Naive B cell (primary cell): ENCODE data around the gene CNN2. TPM values are rescaled to one million over a fixed set of nuclear protein-coding genes. Genes with fewer than 3 reads are reported as not detected.

Source experiments
- ATAC-seq, 2 donors: fragments of 150-1000 bp; cut with Tn5 transposase; 2 replicates each; pipeline ENCODE4 v1.10.0; 2021; ENCODE audit warnings: low read depth in 2 of 2, mild to moderate bottlenecking in 2 of 2, moderate library complexity in 2 of 2
- DNase-seq: peaks from one replicate; pipeline ENCODE4 v3.0.0; 2022
- H3K27ac Mint-ChIP-seq, 6 donors: one replicate each; pipeline ENCODE4 v1.8.0; 2020 to 2022; ENCODE audit warnings: mild to moderate bottlenecking in 6 of 6, mixed read lengths in 6 of 6, moderate library complexity in 5 of 6, inconsistent platforms in 2 of 6
- H3K27me3 Mint-ChIP-seq, 3 donors: one replicate each; pipeline ENCODE4 v1.8.0; 2021 to 2022; ENCODE audit warnings: mixed read lengths in 3 of 3, mild to moderate bottlenecking in 1 of 3
- H3K36me3 Mint-ChIP-seq, 2 donors: one replicate each; pipeline ENCODE4 v1.8.0; 2020 to 2022; ENCODE audit warnings: mixed read lengths in 2 of 2, inconsistent platforms in 1 of 2, mild to moderate bottlenecking in 1 of 2
- H3K4me1 Mint-ChIP-seq, 3 donors: one replicate each; pipeline ENCODE4 v1.8.0; 2020 to 2022; ENCODE audit warnings: mixed read lengths in 3 of 3, inconsistent platforms in 1 of 3, mild to moderate bottlenecking in 1 of 3, moderate library complexity in 1 of 3
- H3K4me3 Mint-ChIP-seq, 8 donors: one replicate each; pipeline ENCODE4 v1.8.0; 2020 to 2022; ENCODE audit warnings: mild to moderate bottlenecking in 8 of 8, mixed read lengths in 8 of 8, moderate library complexity in 8 of 8, inconsistent platforms in 2 of 8
- H3K9me3 Mint-ChIP-seq, 7 donors: one replicate each; pipeline ENCODE4 v1.8.0; 2020 to 2022; ENCODE audit warnings: mixed read lengths in 7 of 7, mild to moderate bottlenecking in 5 of 7, inconsistent platforms in 2 of 7, moderate library complexity in 1 of 7
- polyA plus RNA-seq, 6 donors: library from polyadenylated mRNA; unstranded; fragments of 300-500 nt; fragmentation: Illumina TruSeq; gene quantifications; one replicate each; pipeline ENCODE4 v1.2.3, GENCODE V29; 2021; ENCODE audit warnings: low read depth in 6 of 6

The CNN2 gene
- polyA plus RNA-seq, 6 donors from 2014 or later: 408 to 648 (median 492) TPM

DNA sequence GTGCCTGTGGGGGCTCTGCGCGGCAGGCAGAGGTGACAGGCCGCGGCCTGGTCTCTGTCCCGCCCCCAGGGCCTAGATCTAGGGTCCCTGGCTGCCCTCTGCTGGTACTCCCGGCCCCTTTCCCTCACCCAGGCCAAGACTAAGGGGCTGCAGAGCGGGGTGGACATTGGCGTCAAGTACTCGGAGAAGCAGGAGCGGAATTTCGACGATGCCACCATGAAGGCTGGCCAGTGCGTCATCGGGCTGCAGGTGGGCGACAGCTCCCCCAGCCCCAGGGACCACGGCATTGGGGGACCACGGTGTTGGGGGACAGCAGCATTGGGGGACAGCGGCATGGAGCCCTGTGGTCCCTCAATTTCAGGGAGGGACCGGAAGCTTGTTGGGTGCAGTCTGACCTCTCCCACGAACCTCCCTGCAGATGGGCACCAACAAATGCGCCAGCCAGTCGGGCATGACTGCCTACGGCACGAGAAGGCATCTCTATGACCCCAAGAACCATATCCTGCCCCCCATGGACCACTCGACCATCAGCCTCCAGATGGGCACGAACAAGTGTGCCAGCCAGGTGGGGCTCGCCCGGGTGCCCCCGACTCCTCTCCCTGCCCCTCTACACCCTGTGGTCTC lies 9.7 kb downstream of the CNN2 start:
- H3K27me3 Mint-ChIP-seq: no peaks in the 10 kb centered on the region
- peaks cover 0 to 2% (median 0%) of the 10 kb centered on the region in 7 donors for H3K9me3 Mint-ChIP-seq
- DNase-seq (no peak), ATAC-seq (no peak)
- H3K36me3 Mint-ChIP-seq: peaks cover 0 to 18% of the 10 kb centered on the region in 2 donors
- H3K4me1 Mint-ChIP-seq: peaks cover 46 to 66% (median 63%) of the 10 kb centered on the region in 3 donors
- peak overlapping the region in 7 of 8 donors; percentile 22 to 93 (median 57) for H3K4me3 Mint-ChIP-seq
- H3K27ac Mint-ChIP-seq: peak overlapping the region in 4 of 6 donors; percentile 60 to 97 (median 79)

DNA sequence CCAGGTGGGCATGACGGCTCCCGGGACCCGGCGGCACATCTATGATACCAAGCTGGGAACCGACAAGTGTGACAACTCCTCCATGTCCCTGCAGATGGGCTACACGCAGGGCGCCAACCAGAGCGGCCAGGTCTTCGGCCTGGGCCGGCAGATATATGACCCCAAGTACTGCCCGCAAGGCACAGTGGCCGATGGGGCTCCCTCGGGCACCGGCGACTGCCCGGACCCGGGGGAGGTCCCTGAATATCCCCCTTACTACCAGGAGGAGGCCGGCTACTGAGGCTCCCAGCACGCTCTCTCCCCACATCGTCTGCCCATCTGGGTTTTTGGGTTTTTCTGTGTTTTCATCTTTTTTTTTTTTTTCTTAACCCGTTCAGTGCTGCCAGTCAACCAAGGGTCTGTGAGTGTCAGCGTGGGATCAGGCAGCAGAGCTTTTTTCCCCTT lies 11.2 kb downstream of the CNN2 start:
- no peak for DNase-seq
- peak overlapping the region; percentile 96 to 99 (median 97) for H3K27ac Mint-ChIP-seq
- peaks cover 0 to 18% of the 10 kb centered on the region in 2 donors for H3K36me3 Mint-ChIP-seq
- peak overlapping the region; percentile 91 to 99 (median 97) for H3K4me3 Mint-ChIP-seq
- peaks cover 43 to 68% (median 67%) of the 10 kb centered on the region in 3 donors for H3K4me1 Mint-ChIP-seq
- peak in 1 of 2 donors; percentile 1 for ATAC-seq
- H3K9me3 Mint-ChIP-seq: peaks cover 0 to 2% (median 0%) of the 10 kb centered on the region in 7 donors
- H3K27me3 Mint-ChIP-seq: no peaks in the 10 kb centered on the region

DNA sequence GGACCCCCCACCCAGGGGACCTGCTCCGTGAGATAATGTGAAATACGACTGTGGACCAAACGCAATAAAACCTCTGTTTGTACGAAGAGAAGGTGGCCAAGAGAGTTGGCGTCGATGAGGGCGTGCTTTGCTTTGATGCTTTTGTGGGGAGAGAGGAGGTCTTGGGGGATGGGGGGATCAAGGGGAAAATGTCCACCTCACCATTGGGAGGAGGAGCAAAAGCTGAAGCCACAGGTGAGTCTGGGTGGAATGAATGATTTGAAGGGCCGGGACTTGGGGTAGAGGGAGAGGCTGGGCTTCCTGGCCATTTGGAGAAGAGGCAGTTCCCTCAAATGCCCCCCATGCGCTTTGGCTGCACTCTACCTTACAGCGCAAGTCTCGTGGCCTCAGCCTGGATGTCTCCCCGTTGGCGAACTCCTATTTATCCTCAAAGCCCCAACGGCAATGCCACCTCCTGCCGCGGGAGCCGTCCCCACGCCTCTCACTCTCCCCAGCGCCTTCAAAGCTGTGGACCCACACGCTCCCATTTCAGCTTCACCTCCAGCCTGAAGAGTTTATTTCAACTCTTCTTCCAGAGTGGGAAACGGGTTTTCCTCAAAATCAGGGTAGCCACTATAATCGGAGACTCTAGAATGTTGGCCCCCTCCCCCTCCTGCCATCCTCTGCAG lies 12.7 kb downstream of the CNN2 start:
- DNase-seq (no peak), ATAC-seq (no peak)
- Mint-ChIP-seq H3K27ac (peak overlapping the region; percentile 96 to 99 (median 97)), H3K27me3 (no peaks in the 10 kb centered on the region), H3K4me3 (peak overlapping the region; percentile 93 to 100 (median 98)), H3K36me3 (peaks cover 0 to 18% of the 10 kb centered on the region in 2 donors), H3K9me3 (peaks cover 0 to 2% (median 0%) of the 10 kb centered on the region in 7 donors), H3K4me1 (peaks cover 39 to 74% (median 66%) of the 10 kb centered on the region in 3 donors)

DNA sequence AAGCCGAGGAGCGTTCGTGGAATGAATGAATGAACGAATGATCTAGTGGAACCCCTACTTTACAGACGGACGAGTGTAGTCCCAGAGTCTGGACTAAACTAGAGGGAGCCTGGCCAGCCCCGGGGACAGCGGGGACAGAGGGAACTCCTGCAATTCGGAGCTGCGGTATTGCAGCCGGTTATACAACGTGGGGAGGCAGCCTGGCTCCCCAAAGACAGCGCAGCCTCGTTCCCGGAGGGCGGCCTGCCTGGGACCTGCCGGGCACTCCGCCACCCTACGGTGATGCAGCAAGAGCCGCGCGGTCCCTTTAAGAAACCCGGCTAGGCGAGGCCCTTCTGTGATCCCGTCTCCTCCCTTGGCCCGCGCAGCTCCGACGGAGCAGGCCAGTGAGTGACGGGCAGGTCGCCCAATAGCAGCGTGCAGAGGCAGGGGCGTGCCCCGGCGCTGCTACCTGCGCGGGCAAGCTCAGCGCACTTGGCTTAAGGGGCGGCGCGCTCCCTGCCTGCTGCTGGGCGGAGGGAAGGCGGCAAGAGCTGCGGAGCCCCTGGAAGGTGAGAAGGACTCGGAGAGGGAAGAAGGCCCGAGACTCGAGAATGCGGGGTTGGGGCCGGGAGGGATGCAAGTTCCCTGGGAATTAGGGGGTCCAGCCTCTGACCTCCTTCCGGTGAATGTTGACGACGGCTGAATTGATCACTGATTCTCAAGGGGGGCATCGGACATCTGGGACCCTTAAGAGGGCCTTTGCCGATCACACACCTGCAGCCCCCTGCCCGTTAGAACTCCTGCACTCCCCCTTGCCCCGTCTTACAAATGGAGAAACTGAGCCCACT lies 13.5 kb downstream of the CNN2 start, which contains the start of gene ABCA7:
Gene ABCA7 (plus strand): TSS at position 462 of the 830 bp plus-strand sequence. CDS start 1,255 bp downstream, outside the sequence.
- peaks cover 39 to 74% (median 66%) of the 10 kb centered on the region in 3 donors for H3K4me1 Mint-ChIP-seq
- H3K36me3 Mint-ChIP-seq: peaks cover 0 to 18% of the 10 kb centered on the region in 2 donors
- peak; percentile 81 to 82 for ATAC-seq
- H3K4me3 Mint-ChIP-seq: peak within 1 kb of the TSS; percentile 93 to 100 (median 98)
- no peaks in the 10 kb centered on the region for H3K27me3 Mint-ChIP-seq
- DNase-seq: peak; percentile 99
- peak within 1 kb of the TSS; percentile 96 to 99 (median 97) for H3K27ac Mint-ChIP-seq
- peaks cover 0 to 2% (median 0%) of the 10 kb centered on the region in 7 donors for H3K9me3 Mint-ChIP-seq

DNA sequence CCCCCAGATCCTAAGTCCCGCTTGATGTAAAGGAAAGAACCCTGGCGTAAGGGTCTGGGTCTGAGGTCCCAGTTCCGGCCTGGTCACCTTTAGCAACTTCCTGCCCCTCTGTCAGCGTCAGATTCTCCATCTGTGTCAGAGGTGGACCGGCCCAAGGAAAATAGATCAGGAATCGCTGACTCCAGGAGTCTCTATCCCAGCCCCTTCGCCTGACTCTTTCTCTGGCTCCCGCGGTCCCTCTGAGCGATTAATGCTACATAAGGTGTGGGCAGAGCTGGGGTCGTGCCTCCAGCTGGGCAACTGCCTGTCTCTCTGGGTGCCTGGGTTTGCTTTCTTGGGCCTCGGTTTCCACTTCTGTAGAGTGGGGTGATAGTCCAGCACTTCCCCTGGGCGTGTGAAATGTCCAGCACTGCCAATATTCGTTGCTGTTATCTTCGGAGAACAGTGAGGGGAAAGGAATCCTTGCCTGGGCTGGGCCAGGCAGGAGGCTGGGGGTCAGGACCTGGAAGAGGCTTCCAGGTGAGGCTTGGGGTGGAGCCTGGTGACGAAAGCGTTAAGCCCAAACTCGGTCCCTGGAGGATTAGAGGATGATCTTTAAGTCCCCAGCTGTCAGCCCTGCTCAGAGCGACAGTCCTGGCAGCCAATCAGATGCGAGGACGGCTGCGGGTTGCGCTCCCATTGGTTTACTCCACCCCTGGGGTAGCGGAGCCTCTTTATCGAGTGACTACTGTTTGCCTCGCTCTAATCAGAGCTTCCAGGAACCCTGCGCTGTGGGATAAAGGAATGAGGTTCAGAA lies 14.3 kb downstream of the CNN2 start:
- peak; percentile 84 for DNase-seq
- peaks cover 38 to 67% (median 59%) of the 10 kb centered on the region in 3 donors for H3K4me1 Mint-ChIP-seq
- H3K27me3 Mint-ChIP-seq: no peaks in the 10 kb centered on the region
- H3K27ac Mint-ChIP-seq: peak overlapping the region; percentile 44 to 99 (median 96)
- H3K9me3 Mint-ChIP-seq: peaks cover 0 to 2% (median 0%) of the 10 kb centered on the region in 7 donors
- H3K4me3 Mint-ChIP-seq: peak overlapping the region; percentile 93 to 100 (median 98)
- H3K36me3 Mint-ChIP-seq: peaks cover 0 to 18% of the 10 kb centered on the region in 2 donors
- peak; percentile 47 to 48 for ATAC-seq

DNA sequence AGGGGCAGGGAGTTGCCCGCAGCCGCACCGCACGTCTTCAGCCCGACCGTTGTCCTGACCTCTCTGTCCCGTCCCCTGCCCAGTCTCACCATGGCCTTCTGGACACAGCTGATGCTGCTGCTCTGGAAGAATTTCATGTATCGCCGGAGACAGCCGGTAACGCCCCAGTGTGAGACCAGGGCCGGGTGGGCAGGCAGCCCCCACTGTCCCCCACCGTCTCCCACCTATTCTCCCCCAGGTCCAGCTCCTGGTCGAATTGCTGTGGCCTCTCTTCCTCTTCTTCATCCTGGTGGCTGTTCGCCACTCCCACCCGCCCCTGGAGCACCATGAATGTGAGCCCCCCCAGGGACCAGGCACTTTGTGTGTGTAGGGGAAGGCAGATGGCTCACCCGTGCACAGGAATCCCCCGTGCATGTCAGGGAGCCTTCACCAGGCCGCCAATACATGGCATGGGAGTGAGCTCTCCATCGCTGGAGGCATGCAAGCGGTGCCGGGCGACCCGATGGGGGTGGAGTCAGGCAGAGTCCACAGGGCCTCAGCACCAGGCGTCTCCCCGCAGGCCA lies 14.9 kb downstream of the CNN2 start:
- peak overlapping the region; percentile 93 to 100 (median 98) for H3K4me3 Mint-ChIP-seq
- ATAC-seq (no peak), DNase-seq (no peak)
- peaks cover 0 to 16% of the 10 kb centered on the region in 2 donors for H3K36me3 Mint-ChIP-seq
- H3K27me3 Mint-ChIP-seq: no peaks in the 10 kb centered on the region
- peak overlapping the region in 4 of 6 donors; percentile 96 to 99 (median 97) for H3K27ac Mint-ChIP-seq
- peaks cover 0 to 2% (median 0%) of the 10 kb centered on the region in 7 donors for H3K9me3 Mint-ChIP-seq
- H3K4me1 Mint-ChIP-seq: peaks cover 31 to 61% (median 52%) of the 10 kb centered on the region in 3 donors

DNA sequence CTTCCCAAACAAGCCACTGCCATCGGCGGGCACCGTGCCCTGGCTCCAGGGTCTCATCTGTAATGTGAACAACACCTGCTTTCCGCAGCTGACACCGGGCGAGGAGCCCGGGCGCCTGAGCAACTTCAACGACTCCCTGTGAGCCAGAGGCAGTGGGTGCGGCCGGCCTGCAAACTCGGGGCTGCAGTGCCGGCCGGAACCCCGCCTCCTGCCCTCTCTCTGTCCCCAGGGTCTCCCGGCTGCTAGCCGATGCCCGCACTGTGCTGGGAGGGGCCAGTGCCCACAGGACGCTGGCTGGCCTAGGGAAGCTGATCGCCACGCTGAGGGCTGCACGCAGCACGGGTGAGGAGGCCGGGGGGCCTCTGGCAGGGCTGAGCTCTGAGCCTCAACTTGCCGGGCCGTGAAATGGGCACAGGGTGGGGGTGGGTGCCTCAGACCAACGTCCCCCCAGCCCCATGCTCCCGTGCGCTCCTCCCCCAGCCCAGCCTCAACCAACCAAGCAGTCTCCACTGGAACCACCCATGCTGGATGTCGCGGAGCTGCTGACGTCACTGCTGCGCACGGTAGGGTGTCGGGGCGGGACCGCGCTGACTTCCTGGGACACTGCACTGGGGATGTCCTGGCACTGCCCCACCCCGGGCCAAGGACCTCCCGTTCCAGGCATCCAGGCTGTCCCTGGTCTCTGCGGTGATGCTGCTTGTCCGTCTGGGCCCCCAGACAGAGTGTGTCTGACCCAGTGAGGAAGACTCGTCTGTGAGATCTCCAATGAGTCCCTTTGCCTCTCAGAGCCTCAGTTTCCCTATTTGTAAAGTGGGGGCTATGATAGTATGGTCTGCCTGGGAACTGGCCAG lies 15.7 kb downstream of the CNN2 start:
- peaks cover 27 to 53% (median 46%) of the 10 kb centered on the region in 3 donors for H3K4me1 Mint-ChIP-seq
- H3K27me3 Mint-ChIP-seq: no peaks in the 10 kb centered on the region
- peak overlapping the region in 1 of 6 donors; percentile 77 for H3K27ac Mint-ChIP-seq
- peaks cover 0 to 11% of the 10 kb centered on the region in 2 donors for H3K36me3 Mint-ChIP-seq
- H3K4me3 Mint-ChIP-seq: peak overlapping the region in 6 of 8 donors; percentile 35 to 99 (median 96)
- peaks cover 0 to 2% (median 0%) of the 10 kb centered on the region in 7 donors for H3K9me3 Mint-ChIP-seq
- ATAC-seq (no peak), DNase-seq (no peak)

DNA sequence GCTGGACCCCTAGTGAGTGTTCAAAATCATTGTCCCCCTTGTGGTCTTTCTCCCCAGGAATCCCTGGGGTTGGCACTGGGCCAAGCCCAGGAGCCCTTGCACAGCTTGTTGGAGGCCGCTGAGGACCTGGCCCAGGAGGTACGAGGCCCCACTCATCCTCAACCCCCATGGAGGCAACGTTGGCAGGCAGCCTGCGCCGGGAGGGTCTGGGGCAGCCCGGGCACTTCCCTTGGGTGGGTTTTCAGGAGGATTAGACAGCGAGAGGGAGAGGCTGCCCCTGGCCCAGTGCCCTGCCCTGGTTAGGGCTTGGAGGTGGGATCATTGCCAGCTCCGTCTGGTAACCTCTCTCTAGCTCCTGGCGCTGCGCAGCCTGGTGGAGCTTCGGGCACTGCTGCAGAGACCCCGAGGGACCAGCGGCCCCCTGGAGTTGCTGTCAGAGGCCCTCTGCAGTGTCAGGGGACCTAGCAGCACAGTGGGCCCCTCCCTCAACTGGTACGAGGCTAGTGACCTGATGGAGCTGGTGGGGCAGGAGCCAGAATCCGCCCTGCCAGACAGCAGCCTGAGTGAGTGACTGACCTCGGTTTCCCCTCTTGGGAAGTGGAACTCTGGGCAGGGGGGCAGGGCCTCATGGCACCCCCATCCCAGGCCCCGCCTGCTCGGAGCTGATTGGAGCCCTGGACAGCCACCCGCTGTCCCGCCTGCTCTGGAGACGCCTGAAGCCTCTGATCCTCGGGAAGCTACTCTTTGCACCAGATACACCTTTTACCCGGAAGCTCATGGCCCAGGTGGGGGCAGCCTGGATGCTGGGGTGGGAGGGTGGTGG lies 16.5 kb downstream of the CNN2 start:
- no peak for ATAC-seq
- Mint-ChIP-seq H3K4me3 (peak overlapping the region in 4 of 8 donors; percentile 23 to 93 (median 48)), H3K9me3 (peaks cover 0 to 2% (median 0%) of the 10 kb centered on the region in 7 donors), H3K36me3 (peaks cover 0 to 2% of the 10 kb centered on the region in 2 donors), H3K4me1 (peaks cover 20 to 45% (median 38%) of the 10 kb centered on the region in 3 donors), H3K27me3 (no peaks in the 10 kb centered on the region), H3K27ac (no peak overlapping the region)
- DNase-seq: no peak

DNA sequence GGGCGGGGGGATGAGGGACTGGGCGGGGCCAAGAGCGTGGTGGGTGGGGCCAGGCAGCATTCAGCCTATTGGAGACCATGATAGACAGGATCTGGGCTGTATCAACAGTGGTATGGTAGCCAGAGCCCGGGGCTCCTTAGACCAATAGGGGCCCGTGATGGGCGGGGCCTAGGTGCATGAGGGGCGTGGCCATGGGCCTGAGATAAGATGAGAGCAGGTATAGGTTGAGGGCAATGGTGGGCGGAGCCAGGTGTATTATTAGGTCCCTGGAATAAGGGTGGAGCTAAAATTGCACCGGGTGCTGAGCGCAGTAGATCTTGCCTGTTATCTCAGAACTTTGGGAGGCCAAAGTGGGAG lies 18.8 kb downstream of the CNN2 start:
- Mint-ChIP-seq H3K27me3 (no peaks in the 10 kb centered on the region), H3K36me3 (no peaks in the 10 kb centered on the region), H3K4me1 (peaks cover 3 to 22% (median 18%) of the 10 kb centered on the region in 3 donors), H3K4me3 (peak overlapping the region in 2 of 8 donors; percentile 11 to 22), H3K27ac (no peak overlapping the region), H3K9me3 (no peaks in the 10 kb centered on the region)
- peak; percentile 27 to 51 for ATAC-seq
- DNase-seq: peak; percentile 44

DNA sequence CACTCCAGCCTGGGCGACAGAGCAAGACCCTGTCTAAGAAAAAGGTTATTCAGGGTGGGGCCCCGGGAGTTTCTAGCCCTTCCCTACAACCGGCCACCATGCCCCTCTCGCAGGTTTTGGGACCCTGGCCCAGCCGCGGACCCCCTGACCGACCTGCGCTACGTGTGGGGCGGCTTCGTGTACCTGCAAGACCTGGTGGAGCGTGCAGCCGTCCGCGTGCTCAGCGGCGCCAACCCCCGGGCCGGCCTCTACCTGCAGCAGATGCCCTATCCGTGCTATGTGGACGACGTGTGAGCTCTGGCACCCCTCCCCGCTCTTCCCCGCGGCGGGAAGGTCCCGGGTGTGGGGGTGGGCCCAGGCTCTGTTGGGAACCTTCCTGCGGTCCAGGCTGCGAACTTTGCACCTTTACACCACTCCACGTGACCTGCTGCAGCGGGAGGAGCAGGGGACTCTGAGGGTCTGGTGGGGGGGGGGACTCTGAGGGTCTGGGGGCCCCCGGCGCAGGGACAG lies 19.8 kb downstream of the CNN2 start:
- no peak for ATAC-seq
- H3K4me1 Mint-ChIP-seq: peaks cover 3 to 12% (median 9%) of the 10 kb centered on the region in 3 donors
- H3K27ac Mint-ChIP-seq: no peak overlapping the region
- H3K27me3 Mint-ChIP-seq: no peaks in the 10 kb centered on the region
- H3K36me3 Mint-ChIP-seq: no peaks in the 10 kb centered on the region
- no peak overlapping the region for H3K4me3 Mint-ChIP-seq
- DNase-seq: no peak
- H3K9me3 Mint-ChIP-seq: no peaks in the 10 kb centered on the region
